ENCODE measurements around the gene MICAL3.
A peak's percentile ranks its signal among the peaks of the same experiment; 100 is the strongest.

The MICAL3 gene

DNA sequence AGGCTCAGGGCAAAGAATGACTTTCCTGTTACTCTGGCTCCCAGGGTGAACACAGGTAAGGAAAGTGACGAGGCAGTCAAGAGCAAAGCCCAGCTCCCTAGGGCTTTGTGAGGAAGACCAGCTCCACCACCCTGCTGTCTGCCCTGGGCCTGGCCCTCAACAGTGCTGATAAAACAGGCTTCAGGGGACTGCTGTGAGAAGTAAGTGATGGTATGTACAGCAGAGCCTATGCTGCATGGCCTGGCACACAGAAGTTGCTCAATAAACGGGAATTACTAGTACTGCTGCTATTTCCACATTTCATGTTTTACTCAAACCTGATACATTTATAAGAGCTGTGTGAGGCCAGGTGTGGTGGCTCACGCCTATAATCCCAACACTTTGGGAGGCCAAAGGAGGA is 50.3 kb downstream of the MICAL3 start:
- TF ChIP-seq, protein P1, sequence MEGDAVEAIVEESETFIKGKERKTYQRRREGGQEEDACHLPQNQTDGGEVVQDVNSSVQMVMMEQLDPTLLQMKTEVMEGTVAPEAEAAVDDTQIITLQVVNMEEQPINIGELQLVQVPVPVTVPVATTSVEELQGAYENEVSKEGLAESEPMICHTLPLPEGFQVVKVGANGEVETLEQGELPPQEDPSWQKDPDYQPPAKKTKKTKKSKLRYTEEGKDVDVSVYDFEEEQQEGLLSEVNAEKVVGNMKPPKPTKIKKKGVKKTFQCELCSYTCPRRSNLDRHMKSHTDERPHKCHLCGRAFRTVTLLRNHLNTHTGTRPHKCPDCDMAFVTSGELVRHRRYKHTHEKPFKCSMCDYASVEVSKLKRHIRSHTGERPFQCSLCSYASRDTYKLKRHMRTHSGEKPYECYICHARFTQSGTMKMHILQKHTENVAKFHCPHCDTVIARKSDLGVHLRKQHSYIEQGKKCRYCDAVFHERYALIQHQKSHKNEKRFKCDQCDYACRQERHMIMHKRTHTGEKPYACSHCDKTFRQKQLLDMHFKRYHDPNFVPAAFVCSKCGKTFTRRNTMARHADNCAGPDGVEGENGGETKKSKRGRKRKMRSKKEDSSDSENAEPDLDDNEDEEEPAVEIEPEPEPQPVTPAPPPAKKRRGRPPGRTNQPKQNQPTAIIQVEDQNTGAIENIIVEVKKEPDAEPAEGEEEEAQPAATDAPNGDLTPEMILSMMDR (conservative IDR thresholded peaks at IDR 0.05; ENCODE audit: low read depth, low read length) = no peak
- no peak overlapping the region for H3K4me3 ChIP-seq (ENCODE audit: low read length)
- no peak for DNase-seq (ENCODE audit: low read depth)

- H3K4me3 ChIP-seq (ENCODE audit: low read length) = no peak overlapping the region
- TF ChIP-seq, protein P1 (conservative IDR thresholded peaks at IDR 0.05; ENCODE audit: low read depth, low read length) = no peak
- DNase-seq (ENCODE audit: low read depth) = no peak
Measured at GRCh38 chr22:17973217-17973616, 51.1 kb downstream of the MICAL3 start.

DNA sequence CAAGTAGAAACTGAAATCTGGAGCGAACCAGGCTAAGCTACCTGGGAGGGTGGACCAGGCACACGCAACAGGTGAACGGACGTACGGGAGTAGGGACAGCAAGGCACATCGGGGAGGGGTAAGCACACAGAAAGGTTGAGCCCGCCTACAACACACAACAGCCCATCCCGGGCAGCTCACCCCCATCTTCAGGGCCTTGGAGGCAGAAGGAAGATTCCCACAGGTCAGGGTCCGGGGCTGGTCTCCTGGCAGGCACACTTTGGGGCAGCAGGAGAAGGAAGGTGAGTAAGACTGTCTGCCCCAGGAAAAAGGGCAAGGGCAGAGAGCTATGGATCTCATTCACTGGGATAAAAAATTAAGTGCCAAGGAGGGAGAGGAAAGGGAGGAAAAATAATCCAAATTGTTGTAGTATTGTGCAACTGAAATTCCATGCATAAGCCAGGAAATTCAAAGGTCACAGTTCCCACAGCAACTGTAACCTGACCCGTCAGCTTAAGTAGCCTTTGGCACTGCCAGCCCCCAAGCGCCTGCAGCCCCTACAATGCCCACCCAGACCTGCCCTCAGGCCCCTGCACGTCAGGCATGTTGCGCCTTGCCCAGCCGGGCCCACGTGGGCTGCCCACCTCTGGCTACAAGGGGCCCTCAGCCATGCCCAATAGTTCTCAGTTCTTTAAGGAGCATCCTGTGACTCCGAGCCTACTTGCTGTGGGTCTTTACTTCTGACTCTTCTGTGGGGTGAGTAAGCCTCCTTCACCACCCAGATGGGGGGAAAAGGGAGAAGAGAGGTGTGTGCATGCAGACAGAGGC is 51.8 kb downstream of the MICAL3 start:
- peak; percentile 88 for DNase-seq (ENCODE audit: low read depth)
- TF ChIP-seq, protein P1 (conservative IDR thresholded peaks at IDR 0.05; ENCODE audit: low read depth, low read length) = no peak
- no peak overlapping the region for H3K4me3 ChIP-seq (ENCODE audit: low read length)

DNA sequence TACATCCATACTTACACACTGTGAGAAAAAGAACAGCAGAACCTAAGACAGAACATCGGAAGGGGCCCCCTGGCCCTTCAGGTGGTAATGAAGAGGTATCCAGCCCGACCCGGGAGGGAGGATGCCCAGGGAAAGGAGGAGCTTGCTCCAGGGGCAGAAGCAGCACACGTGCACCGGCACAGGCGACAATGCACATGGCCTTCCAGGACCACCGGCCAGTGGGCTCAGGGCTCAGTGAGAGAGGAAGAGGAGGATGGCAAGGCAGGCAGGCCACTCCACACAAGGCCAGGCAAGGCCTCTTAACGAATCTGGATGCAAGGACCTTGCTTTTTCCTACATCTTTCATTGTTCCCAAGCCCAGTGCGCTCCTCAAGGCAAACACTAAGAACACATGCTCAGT is 52.6 kb downstream of the MICAL3 start:
- DNase-seq (ENCODE audit: low read depth) = no peak
- TF ChIP-seq, protein P1 (conservative IDR thresholded peaks at IDR 0.05; ENCODE audit: low read depth, low read length) = no peak
- H3K4me3 ChIP-seq (ENCODE audit: low read length) = no peak overlapping the region

DNA sequence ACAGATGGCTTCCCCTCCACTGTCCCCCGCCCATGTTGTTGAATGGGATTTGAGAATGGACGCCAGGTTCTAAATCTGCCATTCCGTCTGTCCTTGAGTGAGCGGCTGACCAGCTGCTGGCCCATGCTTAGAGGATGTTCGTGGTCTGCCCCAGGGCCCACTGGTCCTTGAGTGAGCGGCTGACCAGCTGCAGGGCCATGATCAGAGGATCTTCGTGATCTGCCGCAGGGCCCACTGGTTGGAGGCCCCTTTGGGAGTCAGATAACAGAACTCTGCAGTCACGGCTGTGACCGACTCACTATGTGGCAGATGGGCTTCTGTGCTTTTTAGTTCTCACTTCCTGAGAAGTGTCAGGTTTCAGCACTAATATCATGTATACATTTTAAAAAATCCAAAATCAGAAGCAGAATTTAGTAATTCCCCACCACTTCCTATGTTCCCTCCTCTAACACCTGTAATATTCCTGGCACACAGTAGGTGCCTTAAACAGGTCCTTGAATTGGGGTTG is 54.1 kb downstream of the MICAL3 start:
- TF ChIP-seq, protein P1 (conservative IDR thresholded peaks at IDR 0.05; ENCODE audit: low read depth, low read length) = no peak
- no peak for DNase-seq (ENCODE audit: low read depth)
- no peak overlapping the region for H3K4me3 ChIP-seq (ENCODE audit: low read length)

DNA sequence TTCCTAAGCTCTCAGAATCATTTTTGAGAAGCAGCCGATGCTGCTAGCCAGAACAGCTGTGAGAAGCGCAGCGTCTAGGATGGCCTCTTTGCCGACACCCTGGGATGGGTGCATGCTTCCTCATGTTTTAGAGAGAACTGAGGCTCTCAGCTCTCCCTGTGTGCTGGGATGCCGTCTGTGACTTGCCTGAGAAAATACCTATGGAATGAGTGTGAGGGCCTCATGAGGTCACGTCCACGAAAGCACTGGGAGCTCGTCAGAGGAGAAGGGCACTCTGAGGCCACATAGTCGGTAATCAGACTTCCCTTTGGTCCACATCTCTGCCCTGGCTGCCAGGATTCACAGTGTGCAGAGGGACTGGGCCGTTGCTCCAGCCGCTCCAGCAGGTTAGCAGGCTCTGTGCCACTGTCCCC is 54.7 kb downstream of the MICAL3 start:
- peak; percentile 92 for DNase-seq (ENCODE audit: low read depth)
- no peak overlapping the region for H3K4me3 ChIP-seq (ENCODE audit: low read length)

More for the DNA sequence above, 54.7 kb downstream of the MICAL3 start:
- TF ChIP-seq, protein P1 (conservative IDR thresholded peaks at IDR 0.05; ENCODE audit: low read depth, low read length) = no peak

Data from retinal pigment epithelial cell (primary cell).